HEK293T (cell line): Measurements from ENCODE around the gene MAGEF1.
"Not testable (repeated sequence)": the region's sequence is repeated elsewhere in the genome, so short reads cannot be mapped to it uniquely, and the experiment has no call there.

Experiments used
- CTCF ChIA-PET: fragments of 350-600 bp; formaldehyde crosslinking; extraction: SDS; loops from one replicate; lab custom pipeline; 2021; ENCODE audit warnings: antibody characterized with exemption, inconsistent platforms; lab: Yijun Ruan, JAX
- POLR2A ChIA-PET: fragments of 350-600 bp; formaldehyde crosslinking; extraction: SDS; loops from one replicate; lab custom pipeline; 2020; ENCODE audit warnings: antibody characterized with exemption, inconsistent platforms; lab: Yijun Ruan, JAX
- DNase-seq: peaks from one replicate; pipeline ENCODE4 v3.0.0; 2012; ENCODE audit warnings: mixed read lengths; ENCODE audit errors: extremely low spot score
- ARNT ChIP-seq: fragments of 450-650 bp; IDR thresholded peaks from 2 replicates; pipeline ENCODE4 v1.6.1; 2017; ENCODE audit warnings: mild to moderate bottlenecking
- BHLHE40 ChIP-seq: fragments of 450-650 bp; IDR thresholded peaks from 2 replicates; pipeline ENCODE4 v1.6.1; 2016; ENCODE audit warnings: mild to moderate bottlenecking, moderate library complexity, borderline replicate concordance
- CTBP1 ChIP-seq: fragments of 450-650 bp; IDR thresholded peaks from 2 replicates; pipeline ENCODE4 v1.6.1; 2016; ENCODE audit warnings: borderline replicate concordance
- ELF4 ChIP-seq: fragments of 450-650 bp; IDR thresholded peaks from 2 replicates; pipeline ENCODE4 v1.6.1; 2017; ENCODE audit warnings: antibody characterized with exemption
- FOXA1 ChIP-seq: fragments of 450-650 bp; IDR thresholded peaks from 2 replicates; pipeline ENCODE4 v1.6.1; 2016; ENCODE audit warnings: mild to moderate bottlenecking
- FOXK2 ChIP-seq: fragments of 450-650 bp; IDR thresholded peaks from 2 replicates; pipeline ENCODE4 v1.6.1; 2016; ENCODE audit warnings: mild to moderate bottlenecking
- FOXM1 ChIP-seq: fragments of 450-650 bp; IDR thresholded peaks from 2 replicates; pipeline ENCODE4 v1.6.1; 2017; ENCODE audit warnings: mild to moderate bottlenecking, borderline replicate concordance
- HDGF ChIP-seq: fragments of 450-650 bp; IDR thresholded peaks from 2 replicates; pipeline ENCODE4 v1.6.1; 2017; ENCODE audit warnings: antibody characterized with exemption, borderline replicate concordance
- L3MBTL2 ChIP-seq: fragments of 450-650 bp; conservative IDR thresholded peaks from 2 replicates; pipeline ENCODE4 v1.6.1; 2016; ENCODE audit warnings: mild to moderate bottlenecking
- LEF1 ChIP-seq: fragments of 450-650 bp; IDR thresholded peaks from 2 replicates; pipeline ENCODE4 v1.6.1; 2017; ENCODE audit warnings: mild to moderate bottlenecking, borderline replicate concordance
- NFRKB ChIP-seq: fragments of 450-650 bp; IDR thresholded peaks from 2 replicates; pipeline ENCODE4 v1.6.1; 2016; ENCODE audit warnings: mild to moderate bottlenecking, moderate library complexity
- PKNOX1 ChIP-seq: fragments of 450-650 bp; IDR thresholded peaks from 2 replicates; pipeline ENCODE4 v1.6.1; 2016
- SP1 ChIP-seq: fragments of 450-650 bp; IDR thresholded peaks from 2 replicates; pipeline ENCODE4 v1.6.1; 2017
- SUZ12 ChIP-seq: fragments of 450-650 bp; IDR thresholded peaks from 2 replicates; pipeline ENCODE4 v1.6.1; 2016; ENCODE audit warnings: mild to moderate bottlenecking
- TARDBP ChIP-seq: fragments of 450-650 bp; IDR thresholded peaks from 2 replicates; pipeline ENCODE4 v1.6.1; 2016
- ZNF384 ChIP-seq: fragments of 450-650 bp; IDR thresholded peaks from 2 replicates; pipeline ENCODE4 v1.6.1; 2016

Gene MAGEF1

GRCh38 chr3:184730924-184731323 is 19.1 kb upstream of the MAGEF1 start:
- no peak for TF ChIP-seq ARNT
- no peak for TF ChIP-seq FOXK2
- no peak for TF ChIP-seq SUZ12
- no peak for DNase-seq
- POLR2A ChIA-PET = no interaction called here
- CTCF ChIA-PET = no interaction called here

GRCh38 chr3:184729154-184729553 is 17.3 kb upstream of the MAGEF1 start:
- POLR2A ChIA-PET, CTCF ChIA-PET, DNase-seq: not testable (repeated sequence)

- POLR2A ChIA-PET = no interaction called here
- CTCF ChIA-PET = no interaction called here
- TF ChIP-seq FOXK2 = no peak
- TF ChIP-seq ZNF384 = no peak
- no peak for TF ChIP-seq TARDBP
- no peak for TF ChIP-seq NFRKB
- no peak for TF ChIP-seq CTBP1
- no peak for TF ChIP-seq SP1
- no peak for TF ChIP-seq SUZ12
- no peak for TF ChIP-seq PKNOX1
- TF ChIP-seq HDGF = no peak
- no peak for TF ChIP-seq BHLHE40
- no peak for TF ChIP-seq ELF4
- TF ChIP-seq LEF1 = no peak
- TF ChIP-seq FOXA1 = no peak
- TF ChIP-seq ARNT = no peak
- TF ChIP-seq L3MBTL2 = no peak
- TF ChIP-seq FOXM1 = no peak
- DNase-seq = no peak
Measured at GRCh38 chr3:184728010-184728527, 16.2 kb upstream of the MAGEF1 start.

GRCh38 chr3:184727357-184728009 is 15.6 kb upstream of the MAGEF1 start:
- DNase-seq = peak; percentile 69
- POLR2A ChIA-PET = interaction anchor here (1.3 kb wide), 1 partner anchor 16 kb away, joined by 7 read pairs; the partner anchor contains the start of gene MAGEF1
- CTCF ChIA-PET = interaction anchor here (0.7 to 2.0 kb wide), 4 partner anchors 10 to 166 kb away, joined by 3 to 11 read pairs (median 6); partner anchors contain the start of gene EPHB3
- no peak for TF ChIP-seq LEF1
- no peak for TF ChIP-seq FOXK2
- 0 out of 2 replicates have a peak, but pooled peaks have one; percentile 27 for TF ChIP-seq PKNOX1

GRCh38 chr3:184726497-184726896 is 14.6 kb upstream of the MAGEF1 start:
- TF ChIP-seq FOXA1 (no peak), ELF4 (no peak), TARDBP (no peak), CTBP1 (no peak), HDGF (no peak), ARNT (no peak)
- CTCF ChIA-PET = interaction anchor here (0.7 to 2.0 kb wide), 4 partner anchors 9 to 165 kb away, joined by 3 to 11 read pairs (median 6); partner anchors contain the start of gene EPHB3
- DNase-seq = no peak
- POLR2A ChIA-PET = interaction anchor here (1.3 kb wide), 1 partner anchor 15 kb away, joined by 7 read pairs; the partner anchor contains the start of gene MAGEF1

- CTCF ChIA-PET = interaction anchor here (2.5 kb wide), 1 partner anchor 164 kb away, joined by 10 read pairs; the partner anchor contains the start of gene EPHB3
- POLR2A ChIA-PET = interaction anchor here (0.7 to 0.9 kb wide), 2 partner anchors 9 to 13 kb away, joined by 3 to 5 read pairs; partner anchors contain the start of gene MAGEF1
- DNase-seq = no peak
- no peak for TF ChIP-seq FOXM1
- TF ChIP-seq SUZ12 = no peak
- no peak for TF ChIP-seq PKNOX1
- no peak for TF ChIP-seq HDGF
- TF ChIP-seq CTBP1 = no peak
- TF ChIP-seq L3MBTL2 = no peak
- TF ChIP-seq ELF4 = no peak
- TF ChIP-seq NFRKB = no peak
- TF ChIP-seq BHLHE40 = no peak
- no peak for TF ChIP-seq FOXA1
- TF ChIP-seq TARDBP = no peak
- TF ChIP-seq FOXK2 = no peak
- no peak for TF ChIP-seq LEF1
- TF ChIP-seq SP1 = no peak
- TF ChIP-seq ZNF384 = no peak
- no peak for TF ChIP-seq ARNT
Measured at GRCh38 chr3:184725176-184725719, 13.4 kb upstream of the MAGEF1 start.
